Left renal pelvis (tissue), 4 donors: ENCODE data around the gene NFAM1. TPM values are rescaled to one million over a fixed set of nuclear protein-coding genes. Genes with fewer than 3 reads are reported as not detected.

Source experiments
- DNase-seq, 4 donors: peaks; one replicate each; pipeline ENCODE4 v3.0.0-alpha.2; 2013; ENCODE audit warnings: low read depth in 4 of 4, low spot score in 3 of 4
- polyA plus RNA-seq, 4 donors: library from polyadenylated mRNA; unstranded; fragments of 120-200 nt; gene quantifications; one replicate each; pipeline ENCODE4 v1.2.1, GENCODE V29; 2013; ENCODE audit not compliant: insufficient read length in 4 of 4

The NFAM1 gene
- polyA plus RNA-seq, 4 donors = 0.72 to 0.92 (median 0.82) TPM

DNA sequence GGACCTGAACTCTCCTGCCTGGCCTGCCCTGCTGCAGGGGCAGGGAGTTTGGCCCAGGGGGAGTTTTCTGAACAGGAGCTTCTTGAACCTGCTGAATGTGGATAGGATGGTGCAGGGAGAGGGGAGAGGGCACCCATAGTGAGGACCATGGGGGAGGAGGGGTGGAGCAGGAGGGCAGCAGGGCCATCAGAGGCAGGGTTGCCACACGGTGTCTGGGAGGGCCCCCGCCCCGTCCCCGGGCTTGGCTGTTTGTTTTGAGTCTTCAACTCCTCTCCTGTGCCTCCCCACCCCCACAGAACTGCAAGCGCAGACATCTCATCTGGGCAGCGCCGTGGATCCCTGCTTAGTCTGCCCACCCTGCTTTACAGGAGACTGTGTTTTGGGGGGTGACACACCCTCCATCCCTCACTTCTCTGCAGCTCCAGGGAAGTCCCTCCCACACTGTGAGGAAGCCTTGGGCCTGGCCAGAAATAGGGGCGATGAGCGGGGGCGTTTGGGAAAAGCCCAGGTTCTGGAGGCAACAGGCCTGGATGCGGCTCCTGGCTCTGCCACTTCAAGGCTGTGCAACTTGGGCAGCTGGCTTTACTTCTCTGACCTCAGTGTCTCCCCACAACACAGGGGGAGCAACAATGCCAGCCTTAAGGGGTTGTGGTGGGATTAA is 14.4 kb downstream of the NFAM1 start:
- DNase-seq = no peak

- no peak for DNase-seq
Observed at GRCh38 chr22:42416671-42417230, 15.5 kb downstream of the NFAM1 start.

GRCh38 chr22:42414565-42415303 is 17.5 kb downstream of the NFAM1 start:
- no peak for DNase-seq

GRCh38 chr22:42414021-42414420 is 18.2 kb downstream of the NFAM1 start:
- no peak for DNase-seq

GRCh38 chr22:42412744-42413333 is 19.4 kb downstream of the NFAM1 start:
- no peak for DNase-seq

- no peak for DNase-seq
Observed at GRCh38 chr22:42410708-42411107, 21.5 kb downstream of the NFAM1 start.

DNA sequence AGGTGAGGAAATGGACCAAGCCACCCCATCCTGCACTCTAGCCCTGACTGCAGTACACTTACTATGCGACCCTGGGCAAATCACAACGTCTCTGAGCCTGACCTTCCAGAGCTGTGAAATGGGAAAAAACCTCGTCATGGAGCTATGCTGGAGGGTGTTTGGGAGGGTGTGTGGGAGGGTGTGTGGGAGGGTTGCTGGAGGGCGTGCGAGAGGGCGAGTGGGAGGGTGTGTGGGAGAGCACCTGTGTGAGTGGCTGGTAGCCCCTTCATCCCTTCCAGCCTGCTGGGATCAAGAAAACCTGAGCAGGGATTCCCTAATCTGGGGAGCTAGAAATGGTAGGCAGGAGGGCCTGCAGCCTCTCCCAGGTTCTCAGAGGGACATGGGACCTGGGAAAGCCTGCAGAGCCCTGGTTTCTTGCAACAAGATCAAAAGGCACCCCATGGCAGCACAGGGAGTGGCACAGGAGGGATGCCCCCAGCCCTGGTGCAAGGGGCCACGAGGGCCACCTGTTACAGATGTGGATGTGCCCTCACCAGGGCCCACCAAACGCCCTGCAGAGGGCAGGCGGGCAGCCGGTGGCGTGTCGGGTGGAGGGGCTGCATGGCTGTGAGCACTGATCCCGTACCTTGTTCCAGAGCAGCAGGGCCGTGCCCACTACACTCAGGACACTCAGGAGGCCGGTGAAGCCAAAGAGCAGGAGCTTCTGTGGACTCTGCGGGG is 23.2 kb downstream of the NFAM1 start:
- DNase-seq = no peak

DNA sequence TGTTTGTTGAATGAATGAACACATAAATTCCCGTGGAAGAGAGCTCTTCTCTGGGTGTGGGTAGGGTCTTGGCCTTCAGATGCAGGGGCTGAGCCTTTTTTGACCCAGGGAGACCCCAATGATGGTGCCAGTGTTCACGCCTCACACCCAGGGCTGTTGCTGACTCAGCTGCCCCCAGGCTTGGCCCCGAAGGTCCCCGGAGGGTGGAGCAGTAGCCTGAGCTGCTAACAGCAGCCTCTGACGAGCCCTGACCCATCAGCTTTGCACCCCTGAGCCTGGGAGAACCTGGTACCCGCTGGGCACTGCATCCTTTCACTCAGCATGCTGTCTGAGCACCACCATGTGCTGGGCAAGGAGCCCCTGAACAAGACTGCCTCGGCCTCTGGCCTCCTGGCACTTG is 23.9 kb downstream of the NFAM1 start:
- no peak for DNase-seq

GRCh38 chr22:42404266-42404665 is 27.9 kb downstream of the NFAM1 start:
- no peak for DNase-seq

DNA sequence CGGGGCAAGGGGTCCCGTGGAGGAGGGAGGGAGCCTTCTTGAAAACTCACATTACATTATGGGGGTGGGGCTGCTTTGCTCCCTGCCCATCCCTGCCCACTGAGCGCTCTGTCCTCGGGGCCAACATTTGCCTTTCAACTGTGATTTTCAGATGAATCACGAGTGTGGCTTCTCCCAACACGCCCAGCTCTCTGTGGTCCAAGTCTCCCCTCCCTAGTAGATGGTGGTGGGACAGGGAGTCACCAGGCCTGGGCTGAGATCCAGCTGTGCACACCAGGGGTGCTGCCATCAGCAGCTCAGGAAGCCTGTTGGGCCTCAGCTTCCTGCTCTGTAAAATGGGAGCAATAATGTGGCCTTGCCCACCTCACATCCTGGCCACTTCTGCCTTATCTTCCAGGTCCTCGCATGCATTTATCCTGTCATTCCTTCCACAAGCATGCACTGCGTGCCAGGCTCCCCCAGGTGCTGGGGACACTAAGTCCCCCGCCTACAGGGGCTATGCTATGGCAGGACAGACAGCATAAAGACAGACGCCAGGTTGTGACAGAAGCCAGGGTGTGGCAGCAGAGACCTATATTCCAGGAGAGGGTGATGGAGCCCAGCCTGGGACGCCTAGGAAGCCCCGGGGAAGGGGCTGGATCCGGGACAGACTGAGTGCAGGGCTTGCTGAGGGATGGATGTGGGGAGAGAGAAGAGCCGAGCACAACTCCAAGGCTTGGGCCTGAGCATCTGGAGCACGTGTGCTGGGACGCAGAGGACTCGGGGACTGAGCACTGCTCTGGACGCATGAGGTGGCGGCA is 30.5 kb downstream of the NFAM1 start:
- no peak for DNase-seq

GRCh38 chr22:42400811-42401534 is 31.2 kb downstream of the NFAM1 start:
- no peak for DNase-seq

DNA sequence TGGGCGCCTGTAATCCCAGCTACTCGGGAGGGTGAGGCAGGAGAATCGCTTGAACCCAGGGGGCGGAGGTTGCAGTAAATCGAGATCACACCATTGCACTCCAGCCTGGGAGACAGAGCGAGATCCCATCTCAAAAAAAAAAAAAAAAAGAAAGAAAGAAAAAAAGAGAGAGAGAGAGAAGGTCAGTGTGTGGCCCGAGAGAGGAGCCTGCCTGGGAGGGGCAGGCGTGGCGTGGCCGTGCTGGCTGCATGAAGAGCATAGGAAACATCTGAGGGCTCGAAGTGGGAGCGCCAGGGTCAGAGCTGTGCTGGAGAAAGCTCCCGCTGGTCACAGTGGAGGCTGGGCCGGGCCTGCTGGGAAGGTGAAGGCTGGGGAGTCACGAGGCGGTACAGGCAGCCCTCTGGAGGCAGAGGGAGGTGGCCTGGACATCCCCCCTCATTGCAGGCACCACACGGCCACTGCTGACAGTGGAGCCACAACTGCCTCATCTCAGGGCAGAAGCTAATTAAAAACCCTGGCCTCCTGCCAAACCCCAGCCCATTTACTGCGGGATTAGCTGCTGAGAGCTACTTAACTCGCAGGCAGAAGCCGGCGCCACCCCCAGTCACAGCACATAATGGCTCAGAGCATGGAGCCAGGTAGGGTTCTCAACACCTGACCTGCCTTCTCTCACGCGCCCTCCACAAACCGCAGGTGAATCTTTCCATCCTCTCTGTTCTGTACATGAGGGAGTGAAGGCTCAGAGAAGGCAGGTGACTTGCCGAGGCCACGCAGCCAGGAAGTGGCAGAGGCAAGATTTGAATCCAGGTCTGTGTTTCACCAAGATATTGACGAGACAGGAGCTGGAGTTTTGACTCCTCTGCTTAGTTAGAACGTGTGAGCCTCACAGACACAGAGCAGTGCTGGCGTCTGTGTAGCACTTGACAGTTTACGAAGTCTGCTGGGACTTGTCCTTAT is 32.6 kb downstream of the NFAM1 start:
- DNase-seq = peak in 3 of 4 donors; percentile 55 to 64 (median 56)

DNA sequence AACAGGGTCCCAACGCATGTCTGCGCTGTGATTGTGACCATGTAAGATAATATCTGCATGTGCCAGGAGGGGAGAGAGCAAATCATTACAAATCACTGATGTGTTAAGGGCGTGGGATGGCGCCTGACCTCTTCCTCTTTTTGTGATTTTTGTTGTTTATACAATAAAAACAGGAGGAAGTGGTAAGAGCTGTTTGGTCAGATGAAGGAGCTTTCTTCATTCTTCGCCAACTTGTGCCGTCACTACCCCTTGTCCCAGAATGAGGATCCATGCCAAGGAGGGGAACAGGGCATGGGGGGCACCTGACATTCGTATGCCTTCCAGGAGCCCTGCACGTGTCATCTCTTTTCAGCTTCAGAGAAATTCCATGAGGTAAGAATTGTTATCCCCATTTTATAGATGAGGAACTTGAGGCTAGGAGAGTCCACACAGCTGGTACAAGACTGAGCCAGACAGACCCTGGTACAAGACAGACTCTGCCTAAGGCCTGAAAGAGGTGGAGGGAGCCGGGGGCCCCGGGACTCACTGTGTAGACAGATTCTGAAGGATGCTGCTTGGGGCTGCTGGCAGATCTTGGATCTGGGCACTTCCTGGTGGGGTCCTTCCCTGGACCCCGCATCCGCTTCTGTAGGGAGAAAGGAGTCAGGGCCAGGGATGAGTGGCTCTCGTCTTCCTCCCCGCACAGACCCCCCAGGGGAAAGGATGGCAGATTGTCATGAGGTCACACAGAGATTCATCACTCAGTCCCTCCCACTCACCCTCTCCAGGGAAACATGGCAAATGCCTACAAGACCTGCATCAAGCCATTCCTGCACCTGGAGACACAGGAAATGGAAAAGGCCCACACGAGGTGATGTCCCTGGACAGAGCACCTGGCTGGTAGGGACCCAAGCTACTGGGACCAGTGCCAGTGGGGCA is 34.6 kb downstream of the NFAM1 start:
- no peak for DNase-seq

DNA sequence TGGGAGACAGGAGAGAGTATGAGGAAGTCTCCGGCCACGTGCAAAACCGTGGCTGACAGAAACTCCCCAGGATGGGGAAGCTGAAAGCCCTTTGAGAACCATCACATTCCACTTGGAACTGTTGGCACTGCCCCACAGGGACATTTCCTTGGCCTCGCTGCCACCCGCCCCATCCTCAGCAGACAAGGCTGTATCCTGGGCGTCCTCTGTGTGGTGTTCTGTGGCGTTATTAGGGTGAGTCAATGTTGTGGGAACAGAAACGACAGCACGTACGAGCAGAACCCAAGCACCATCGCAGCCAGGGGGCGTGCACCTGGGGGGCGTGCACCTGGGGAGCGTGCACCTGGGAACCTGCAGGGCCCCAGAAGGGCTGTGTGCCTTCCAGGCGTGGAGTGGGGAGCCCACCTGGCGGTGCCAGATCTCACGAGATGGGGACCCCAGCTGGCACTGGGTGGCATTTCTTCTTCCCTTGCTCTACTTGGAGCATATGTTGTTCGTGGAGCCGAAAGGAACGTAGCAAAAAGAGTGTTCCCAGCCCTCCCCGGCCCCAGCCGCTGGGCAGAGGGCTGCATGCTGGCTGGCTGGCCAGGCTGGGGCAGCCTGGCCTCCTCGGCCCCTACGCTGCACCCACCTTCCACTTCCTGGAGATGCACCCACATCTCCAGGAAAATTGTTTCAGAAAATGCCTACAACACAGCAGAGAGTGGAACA is 35.4 kb downstream of the NFAM1 start:
- no peak for DNase-seq

DNA sequence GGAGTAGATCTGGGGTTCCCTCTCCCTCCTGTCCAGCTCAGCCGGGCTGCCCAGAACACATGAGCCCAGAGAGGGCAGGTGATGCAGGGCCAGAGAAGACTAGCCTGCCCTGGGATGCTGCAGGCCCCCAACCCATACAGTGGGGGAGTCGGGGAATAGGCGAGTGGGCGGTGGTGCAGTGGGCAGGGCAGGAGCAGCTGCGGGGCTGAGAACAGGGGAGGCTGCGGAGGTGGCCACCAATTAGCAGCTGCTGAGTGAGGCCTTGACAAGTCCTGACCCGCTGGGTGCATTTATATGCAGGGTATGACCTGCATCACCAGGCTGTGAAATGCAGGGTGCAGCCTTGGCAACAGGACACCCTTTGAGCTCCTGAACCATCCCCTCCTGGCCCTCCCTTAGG is 43.1 kb downstream of the NFAM1 start:
- DNase-seq = no peak

DNA sequence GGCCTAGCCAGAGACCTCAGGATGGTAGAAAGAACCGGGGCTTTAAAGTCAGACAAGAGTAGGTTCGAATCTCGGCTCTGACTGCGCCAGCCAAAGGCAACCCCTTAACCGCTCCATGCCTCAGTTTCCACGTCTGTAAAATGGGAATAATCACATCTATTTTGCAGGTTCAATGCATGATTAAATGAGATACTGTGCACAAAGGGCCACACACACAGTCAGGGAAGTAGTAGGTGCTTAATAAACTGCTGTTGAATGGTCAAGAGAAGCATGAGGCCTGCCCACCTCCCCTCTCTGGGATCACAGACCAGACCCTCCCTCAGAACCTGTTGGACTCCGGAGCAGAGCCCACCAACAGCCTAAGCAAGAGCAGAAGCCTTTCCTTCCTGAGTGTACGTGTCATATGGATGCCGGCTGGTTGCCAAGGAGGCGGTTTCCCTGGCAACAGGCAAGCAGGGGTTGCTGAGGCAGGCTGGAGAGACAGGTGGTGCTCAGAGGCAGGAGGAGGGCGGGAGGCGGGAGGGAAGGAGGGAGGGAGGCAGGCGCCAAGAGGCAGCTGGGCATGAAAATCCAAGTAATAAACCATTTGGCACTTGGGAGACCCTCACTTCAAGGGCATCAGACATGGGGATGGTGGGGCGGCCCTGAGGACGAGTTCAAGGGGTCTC is 43.9 kb downstream of the NFAM1 start:
- DNase-seq = no peak
